Measurements from ENCODE around the gene DIP2B. TPM values are rescaled to one million over a fixed set of nuclear protein-coding genes. Genes with fewer than 3 reads are reported as not detected.

The DIP2B gene
- total RNA-seq, 5 donors from 2014 or later (not counting 1 experiment from before 2014, with no cell fraction given), result 27.5 to 46.0 (median 29.6) TPM

GRCh38 chr12:50655374-50655921 is 150.7 kb downstream of the DIP2B start:
- WGBS (ENCODE audit: insufficient coverage), result no CpG with 5 or more reads among the region's 5 CpGs
- peaks cover 0 to 2% of the 10 kb centered on the region in 2 experiments for H3K4me1 ChIP-seq (ENCODE audit: control insufficient read depth in 1 of 2, extremely low read depth in 1 of 2, insufficient read depth in 2 of 2, low read length in 2 of 2)
- Mint-ChIP-seq H3K4me1 (peaks cover 12 to 15% (median 15%) of the 10 kb centered on the region in 3 donors), H3K27ac (no peak overlapping the region), H3K4me3 (no peak overlapping the region), H3K27me3 (no peaks in the 10 kb centered on the region), H3K36me3 (peaks cover 24% of the 10 kb centered on the region), H3K9me3 (no peaks in the 10 kb centered on the region)
- H3K36me3 ChIP-seq (ENCODE audit: control insufficient read depth in 2 of 2, extremely low read depth in 1 of 2, insufficient read depth in 1 of 2, low read length in 1 of 2), result peaks cover 0 to 5% of the 10 kb centered on the region in 2 donors
- no peak overlapping the region for H3K27ac ChIP-seq (ENCODE audit: low read length)
- H3K4me3 ChIP-seq (ENCODE audit: control insufficient read depth in 1 of 2, extremely low read depth in 1 of 2, low read length in 1 of 2), result no peak overlapping the region
- ATAC-seq (replicated peaks in 1 of 4) (no peak), DNase-seq (no peak)
- H3K27me3 ChIP-seq (replicated peaks in 1 of 2; ENCODE audit: control insufficient read depth in 2 of 2, extremely low read depth in 1 of 2, insufficient read depth in 2 of 2, low read length in 1 of 2), result no peaks in the 10 kb centered on the region
- CTCF ChIA-PET, result interaction anchor here in 1 of 2 donors (0.5 kb wide), 1 partner anchor 471 kb away, joined by 3 read pairs; no protein-coding TSS in a partner anchor
- H3K9me3 ChIP-seq, result no peaks in the 10 kb centered on the region
- POLR2A ChIA-PET, result no interaction called here

GRCh38 chr12:50659260-50659659 is 154.5 kb downstream of the DIP2B start:
- H3K4me3 Mint-ChIP-seq, result no peak overlapping the region
- peaks cover 6 to 12% (median 8%) of the 10 kb centered on the region in 3 donors for H3K4me1 Mint-ChIP-seq
- Histone ChIP-seq H3K4me3 (ENCODE audit: control insufficient read depth in 1 of 2, extremely low read depth in 1 of 2, low read length in 1 of 2) (no peak overlapping the region), H3K4me1 (ENCODE audit: control insufficient read depth in 1 of 2, extremely low read depth in 1 of 2, insufficient read depth in 2 of 2, low read length in 2 of 2) (peaks cover 0 to 2% of the 10 kb centered on the region in 2 experiments), H3K36me3 (ENCODE audit: control insufficient read depth in 2 of 2, extremely low read depth in 1 of 2, insufficient read depth in 1 of 2, low read length in 1 of 2) (peaks cover 0 to 18% of the 10 kb centered on the region in 2 donors), H3K27me3 (replicated peaks in 1 of 2; ENCODE audit: control insufficient read depth in 2 of 2, extremely low read depth in 1 of 2, insufficient read depth in 2 of 2, low read length in 1 of 2) (no peaks in the 10 kb centered on the region), H3K9me3 (no peaks in the 10 kb centered on the region), H3K27ac (ENCODE audit: low read length) (no peak overlapping the region)
- WGBS (ENCODE audit: insufficient coverage), result no CpG with 5 or more reads among the region's 2 CpGs
- no peaks in the 10 kb centered on the region for H3K27me3 Mint-ChIP-seq
- ATAC-seq (replicated peaks in 1 of 4) (no peak), DNase-seq (no peak)
- H3K9me3 Mint-ChIP-seq, result no peaks in the 10 kb centered on the region
- ChIA-PET CTCF (interaction anchor here (0.6 to 0.7 kb wide), 3 partner anchors 19 to 677 kb away, joined by 3 to 4 read pairs (median 3); no protein-coding TSS in a partner anchor), POLR2A (no interaction called here)
- no peak overlapping the region for H3K27ac Mint-ChIP-seq
- H3K36me3 Mint-ChIP-seq, result peaks cover 35% of the 10 kb centered on the region

- ATAC-seq (replicated peaks in 1 of 4), result no peak
- peaks cover 35% of the 10 kb centered on the region for H3K36me3 Mint-ChIP-seq
- no peak for DNase-seq
- Histone ChIP-seq H3K4me3 (ENCODE audit: control insufficient read depth in 1 of 2, extremely low read depth in 1 of 2, low read length in 1 of 2) (no peak overlapping the region), H3K4me1 (ENCODE audit: control insufficient read depth in 1 of 2, extremely low read depth in 1 of 2, insufficient read depth in 2 of 2, low read length in 2 of 2) (peaks cover 0 to 2% of the 10 kb centered on the region in 2 experiments), H3K9me3 (no peaks in the 10 kb centered on the region), H3K27ac (ENCODE audit: low read length) (no peak overlapping the region), H3K36me3 (ENCODE audit: control insufficient read depth in 2 of 2, extremely low read depth in 1 of 2, insufficient read depth in 1 of 2, low read length in 1 of 2) (peaks cover 0 to 18% of the 10 kb centered on the region in 2 donors), H3K27me3 (replicated peaks in 1 of 2; ENCODE audit: control insufficient read depth in 2 of 2, extremely low read depth in 1 of 2, insufficient read depth in 2 of 2, low read length in 1 of 2) (no peaks in the 10 kb centered on the region)
- no peaks in the 10 kb centered on the region for H3K27me3 Mint-ChIP-seq
- no peaks in the 10 kb centered on the region for H3K9me3 Mint-ChIP-seq
- ChIA-PET CTCF (interaction anchor here (0.6 kb wide), 2 partner anchors 21 to 678 kb away, joined by 3 read pairs; no protein-coding TSS in a partner anchor), POLR2A (no interaction called here)
- H3K4me3 Mint-ChIP-seq, result no peak overlapping the region
- no peak overlapping the region for H3K27ac Mint-ChIP-seq
- H3K4me1 Mint-ChIP-seq, result peaks cover 4 to 9% (median 6%) of the 10 kb centered on the region in 3 donors
- 92% methylated on average over 2 of the region's 6 CpGs for WGBS (ENCODE audit: insufficient coverage)
These were observed 155.1 kb downstream of the DIP2B start for GRCh38 chr12:50659690-50660424.

- Mint-ChIP-seq H3K9me3 (no peaks in the 10 kb centered on the region), H3K4me1 (peaks cover 0 to 3% (median under 1%) of the 10 kb centered on the region in 3 donors), H3K36me3 (peaks cover 35% of the 10 kb centered on the region), H3K4me3 (no peak overlapping the region), H3K27me3 (no peaks in the 10 kb centered on the region), H3K27ac (no peak overlapping the region)
- DNase-seq, result no peak
- H3K27ac ChIP-seq (ENCODE audit: low read length), result no peak overlapping the region
- H3K27me3 ChIP-seq (replicated peaks in 1 of 2; ENCODE audit: control insufficient read depth in 2 of 2, extremely low read depth in 1 of 2, insufficient read depth in 2 of 2, low read length in 1 of 2), result no peaks in the 10 kb centered on the region
- no peak for ATAC-seq (replicated peaks in 1 of 4)
- H3K9me3 ChIP-seq, result no peaks in the 10 kb centered on the region
- no peaks in the 10 kb centered on the region for H3K4me1 ChIP-seq (ENCODE audit: control insufficient read depth in 1 of 2, extremely low read depth in 1 of 2, insufficient read depth in 2 of 2, low read length in 2 of 2)
- ChIA-PET POLR2A (no interaction called here), CTCF (no interaction called here)
- WGBS (ENCODE audit: insufficient coverage), result no CpG with 5 or more reads among the region's 2 CpGs
- H3K36me3 ChIP-seq (ENCODE audit: control insufficient read depth in 2 of 2, extremely low read depth in 1 of 2, insufficient read depth in 1 of 2, low read length in 1 of 2), result peaks cover 0 to 18% of the 10 kb centered on the region in 2 donors
- no peak overlapping the region for H3K4me3 ChIP-seq (ENCODE audit: control insufficient read depth in 1 of 2, extremely low read depth in 1 of 2, low read length in 1 of 2)
These were observed 155.6 kb downstream of the DIP2B start for GRCh38 chr12:50660425-50660822.

GRCh38 chr12:50661300-50662115 is 156.7 kb downstream of the DIP2B start:
- H3K27ac Mint-ChIP-seq, result no peak overlapping the region

GRCh38 chr12:50662116-50662510 is 157.3 kb downstream of the DIP2B start:
- no peak for DNase-seq
- Mint-ChIP-seq H3K4me3 (no peak overlapping the region), H3K36me3 (peaks cover 34% of the 10 kb centered on the region), H3K27me3 (no peaks in the 10 kb centered on the region), H3K9me3 (no peaks in the 10 kb centered on the region), H3K27ac (no peak overlapping the region), H3K4me1 (peaks cover 0 to 3% (median 0%) of the 10 kb centered on the region in 3 donors)
- Histone ChIP-seq H3K9me3 (no peaks in the 10 kb centered on the region), H3K4me3 (ENCODE audit: control insufficient read depth in 1 of 2, extremely low read depth in 1 of 2, low read length in 1 of 2) (no peak overlapping the region), H3K4me1 (ENCODE audit: control insufficient read depth in 1 of 2, extremely low read depth in 1 of 2, insufficient read depth in 2 of 2, low read length in 2 of 2) (no peaks in the 10 kb centered on the region), H3K27ac (ENCODE audit: low read length) (no peak overlapping the region), H3K27me3 (replicated peaks in 1 of 2; ENCODE audit: control insufficient read depth in 2 of 2, extremely low read depth in 1 of 2, insufficient read depth in 2 of 2, low read length in 1 of 2) (no peaks in the 10 kb centered on the region), H3K36me3 (ENCODE audit: control insufficient read depth in 2 of 2, extremely low read depth in 1 of 2, insufficient read depth in 1 of 2, low read length in 1 of 2) (peaks cover 0 to 18% of the 10 kb centered on the region in 2 donors)
- no peak for ATAC-seq (replicated peaks in 1 of 4)
- ChIA-PET POLR2A (no interaction called here), CTCF (no interaction called here)
- WGBS (ENCODE audit: insufficient coverage), result no CpG with 5 or more reads among the region's 1 CpG

More at GRCh38 chr12:50661300-50662115, 156.7 kb downstream of the DIP2B start:
- no peaks in the 10 kb centered on the region for H3K27me3 Mint-ChIP-seq
- no peaks in the 10 kb centered on the region for H3K9me3 Mint-ChIP-seq
- H3K27me3 ChIP-seq (replicated peaks in 1 of 2; ENCODE audit: control insufficient read depth in 2 of 2, extremely low read depth in 1 of 2, insufficient read depth in 2 of 2, low read length in 1 of 2), result no peaks in the 10 kb centered on the region
- H3K4me1 ChIP-seq (ENCODE audit: control insufficient read depth in 1 of 2, extremely low read depth in 1 of 2, insufficient read depth in 2 of 2, low read length in 2 of 2), result no peaks in the 10 kb centered on the region
- H3K4me3 ChIP-seq (ENCODE audit: control insufficient read depth in 1 of 2, extremely low read depth in 1 of 2, low read length in 1 of 2), result no peak overlapping the region
- ChIA-PET POLR2A (interaction anchor here in 1 of 2 donors (0.5 kb wide), 1 partner anchor 331 kb away, joined by 5 read pairs; no protein-coding TSS in a partner anchor), CTCF (no interaction called here)
- WGBS (ENCODE audit: insufficient coverage), result 100% methylated on average over 2 of the region's 7 CpGs
- DNase-seq (no peak), ATAC-seq (replicated peaks in 1 of 4) (no peak)
- no peak overlapping the region for H3K4me3 Mint-ChIP-seq
- no peaks in the 10 kb centered on the region for H3K9me3 ChIP-seq
- H3K27ac ChIP-seq (ENCODE audit: low read length), result no peak overlapping the region
- H3K4me1 Mint-ChIP-seq, result peaks cover 0 to 3% (median 0%) of the 10 kb centered on the region in 3 donors
- peaks cover 32% of the 10 kb centered on the region for H3K36me3 Mint-ChIP-seq
- peaks cover 0 to 18% of the 10 kb centered on the region in 2 donors for H3K36me3 ChIP-seq (ENCODE audit: control insufficient read depth in 2 of 2, extremely low read depth in 1 of 2, insufficient read depth in 1 of 2, low read length in 1 of 2)
